ENCODE data around the gene BCAT1. TPM values are rescaled to one million over a fixed set of nuclear protein-coding genes. Genes with fewer than 3 reads are reported as not detected.
"Not testable (repeated sequence)": the region's sequence is repeated elsewhere in the genome, so short reads cannot be mapped to it uniquely, and the experiment has no call there.

BCAT1 gene
- total RNA-seq, 2 donors from 2014 or later, result 44.3 to 45.1 TPM

DNA sequence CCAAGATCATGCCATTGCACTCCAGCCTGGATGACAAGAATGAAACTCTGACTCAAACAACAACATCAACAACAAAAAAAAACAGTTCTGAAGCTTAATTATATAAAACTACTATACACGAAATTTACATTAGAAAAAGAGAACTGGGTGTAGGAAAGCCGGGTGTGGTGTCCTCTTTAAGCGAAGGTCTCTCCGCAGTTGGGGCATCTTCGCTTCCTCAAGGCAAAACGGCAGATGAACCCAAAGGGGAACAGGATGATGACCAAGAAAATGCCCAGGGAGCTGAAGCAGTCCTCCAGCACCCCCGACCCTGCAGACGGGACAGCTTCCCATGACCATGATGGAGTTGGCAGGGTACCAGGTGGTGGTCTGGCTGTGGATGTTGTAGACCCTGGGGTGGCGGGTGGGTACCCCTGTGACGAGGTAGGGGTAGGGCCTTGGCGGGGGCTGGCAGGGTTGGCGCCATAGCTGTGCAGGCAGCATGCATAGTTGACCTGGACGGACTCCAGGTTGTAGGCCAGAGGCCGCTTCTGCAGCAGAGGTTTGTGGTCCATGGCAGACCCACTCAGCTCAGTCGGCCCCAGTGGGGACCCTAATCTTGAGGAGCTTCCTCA lies 18.2 kb upstream of the BCAT1 start:
- DNase-seq (ENCODE audit: low spot score), result no peak
- intact Hi-C loops (cut with DNase I), result no loop called here

DNA sequence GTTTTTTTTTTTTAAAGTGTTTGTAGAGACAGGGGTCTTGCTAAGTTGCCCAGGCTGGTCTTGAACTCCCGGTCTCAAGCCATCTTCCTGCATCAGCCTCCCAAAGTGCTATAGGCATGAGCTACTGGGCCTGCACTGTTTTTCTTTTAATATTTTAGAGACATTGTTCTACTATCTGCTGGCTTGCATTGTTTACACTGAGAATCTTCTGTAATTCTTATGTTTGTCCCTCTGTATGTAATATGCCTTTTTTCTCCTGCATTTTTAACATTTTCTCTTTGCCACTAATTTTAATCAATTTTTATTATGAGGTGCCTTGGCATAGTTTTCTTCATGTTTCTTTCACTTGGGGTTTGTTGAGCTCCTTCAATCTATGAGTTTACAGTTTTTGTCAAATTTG lies 15.4 kb upstream of the BCAT1 start:
- no peak for DNase-seq (ENCODE audit: low spot score)
- intact Hi-C loops (cut with DNase I), result no loop called here

DNA sequence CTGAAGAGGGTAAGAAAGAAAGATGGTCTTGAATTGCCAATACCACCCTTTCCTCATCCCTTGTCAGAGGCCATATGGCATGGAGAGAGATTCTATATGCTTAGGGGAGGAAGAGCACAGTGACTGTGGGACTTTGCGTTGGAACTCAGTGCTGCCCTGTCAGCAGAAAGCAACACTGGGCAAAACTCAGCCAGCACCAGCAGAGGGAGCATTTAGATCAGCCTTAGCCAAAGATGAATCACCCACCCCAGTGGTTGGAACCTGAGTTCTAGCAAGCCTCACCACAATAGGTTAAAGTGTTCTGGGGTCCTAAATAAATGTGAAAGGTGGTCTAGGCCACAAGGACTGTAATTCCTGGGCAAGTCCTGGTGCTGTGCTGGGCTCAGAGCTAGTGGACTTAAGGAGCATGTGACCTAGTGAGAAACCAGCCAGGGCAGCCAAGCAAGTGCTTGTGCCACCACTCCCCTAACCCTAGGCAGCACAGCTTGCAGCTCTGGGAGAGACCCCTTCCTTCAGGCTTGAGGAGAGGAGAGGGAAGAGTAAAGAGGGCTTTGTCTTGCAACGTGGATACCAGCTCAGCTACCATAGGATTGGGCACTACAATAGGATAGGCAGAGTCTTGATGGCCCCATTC lies 11.4 kb upstream of the BCAT1 start:
- no peak for DNase-seq (ENCODE audit: low spot score)
- intact Hi-C loops (cut with DNase I), result no loop called here

- DNase-seq (ENCODE audit: low spot score); intact Hi-C loops (cut with DNase I): not testable (repeated sequence)
These were observed 7.5 kb upstream of the BCAT1 start for GRCh38 chr12:24956351-24956750.

DNA sequence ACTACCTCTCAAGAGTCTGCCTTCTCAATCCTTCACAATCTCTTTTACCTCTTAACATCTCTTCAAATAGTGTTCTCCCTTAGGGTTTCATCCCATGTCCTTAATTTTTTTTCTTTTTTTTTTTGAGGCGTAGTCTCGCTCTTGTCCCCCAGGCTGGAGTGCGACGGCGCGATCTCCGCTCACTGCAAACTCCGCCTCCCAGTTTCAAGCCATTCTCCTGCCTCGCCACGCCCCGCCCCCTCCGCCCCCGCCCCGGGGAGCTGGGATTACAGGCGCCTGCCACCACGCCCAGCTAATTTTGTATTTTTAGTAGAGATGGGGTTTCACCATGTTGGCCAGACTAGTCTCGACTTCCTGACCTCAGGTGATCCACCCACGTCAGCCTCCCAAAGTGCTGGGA lies 7.0 kb upstream of the BCAT1 start:
- intact Hi-C loops (cut with DNase I), result no loop called here
- no peak for DNase-seq (ENCODE audit: low spot score)

- DNase-seq (ENCODE audit: low spot score), result no peak
- intact Hi-C loops (cut with DNase I), result no loop called here
These were observed 6.5 kb upstream of the BCAT1 start for GRCh38 chr12:24955389-24955788.

GRCh38 chr12:24954261-24954660 lies 5.4 kb upstream of the BCAT1 start:
- intact Hi-C loops (cut with DNase I), result no loop called here
- no peak for DNase-seq (ENCODE audit: low spot score)

DNA sequence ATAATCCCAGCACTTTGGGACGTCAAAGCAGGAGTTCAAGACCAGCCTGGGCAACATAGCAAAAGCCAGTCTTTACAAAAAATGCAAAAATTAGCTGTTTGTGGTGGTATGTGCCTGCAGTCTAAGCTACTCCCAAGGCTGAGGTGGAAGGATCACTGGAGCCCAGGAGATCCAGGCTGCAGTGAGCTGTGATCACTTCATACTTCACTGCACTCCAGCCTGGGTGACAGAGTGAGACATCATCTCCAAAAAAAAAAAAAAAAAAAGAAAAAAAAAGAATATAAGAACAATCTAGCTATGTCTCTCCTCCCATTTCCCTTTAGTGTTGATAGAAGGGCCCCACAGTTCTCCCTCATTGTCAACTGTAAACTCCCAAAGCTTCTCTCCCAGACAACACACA lies 3.5 kb upstream of the BCAT1 start:
- no peak for DNase-seq (ENCODE audit: low spot score)
- intact Hi-C loops (cut with DNase I), result no loop called here

- intact Hi-C loops (cut with DNase I), result no loop called here
- no peak for DNase-seq (ENCODE audit: low spot score)
These were observed 1.4 kb upstream of the BCAT1 start for GRCh38 chr12:24950231-24950834.

DNA sequence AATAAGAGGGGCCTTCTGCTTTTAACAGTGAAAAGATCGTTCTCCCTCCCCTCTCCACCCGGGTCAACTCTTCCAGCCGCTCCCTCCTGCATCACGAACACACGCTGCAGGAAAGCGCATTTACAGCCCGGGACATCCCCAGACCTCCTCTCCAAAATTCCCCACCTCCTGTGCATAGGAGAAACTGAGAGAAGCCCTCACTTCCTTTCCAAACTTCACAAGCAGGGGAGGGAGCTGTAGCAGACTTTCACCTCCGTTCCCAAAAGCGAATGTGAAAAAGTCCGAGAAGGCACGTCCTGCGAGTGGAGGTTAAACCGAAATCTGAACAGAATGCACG lies 513 bp downstream of the BCAT1 start:
- intact Hi-C loops (cut with DNase I), result no loop called here
- no peak for DNase-seq (ENCODE audit: low spot score)

DNA sequence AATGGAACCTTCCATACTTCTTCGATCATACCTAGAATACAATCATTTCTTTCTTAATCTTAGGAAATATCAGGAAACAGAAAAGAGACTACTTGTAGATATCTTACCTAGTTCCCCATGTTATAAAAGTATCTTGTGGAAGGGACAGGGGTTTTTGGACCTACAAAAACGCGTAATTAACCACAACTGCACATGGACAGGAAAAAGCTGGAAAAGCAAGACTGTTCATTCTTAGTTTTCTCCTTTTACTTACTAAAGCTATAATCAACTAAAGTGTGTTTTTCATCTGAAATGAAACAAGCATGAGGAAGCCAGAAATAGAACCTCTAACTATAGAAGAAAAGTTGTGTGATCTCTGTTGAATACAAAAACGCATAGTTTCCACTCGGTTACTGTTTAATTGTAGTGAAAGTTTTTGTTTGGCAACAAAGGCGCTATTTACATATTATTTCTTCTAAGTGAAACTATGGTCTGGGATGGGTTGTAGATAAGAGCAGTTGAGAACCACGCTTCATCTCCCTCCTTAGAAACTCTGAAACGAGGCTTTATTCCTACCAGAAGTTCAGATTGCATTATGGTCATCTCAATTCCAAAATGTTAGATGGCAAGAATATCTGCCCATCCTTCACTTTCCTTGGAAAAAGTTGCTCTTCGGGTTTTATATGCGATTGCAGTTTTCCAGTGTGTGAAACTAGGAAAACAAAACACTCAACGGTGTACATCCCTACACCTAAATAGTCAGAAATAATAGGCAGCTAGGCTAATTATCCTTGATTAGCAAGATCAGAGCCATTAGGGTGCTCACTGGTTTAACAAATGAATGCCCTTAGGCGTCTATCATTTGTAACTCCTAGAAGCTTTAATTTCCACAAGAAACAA lies 1.1 kb downstream of the BCAT1 start:
- no peak for DNase-seq (ENCODE audit: low spot score)

GRCh38 chr12:24945845-24946244 lies 3.1 kb downstream of the BCAT1 start:
- intact Hi-C loops (cut with DNase I), result no loop called here

More for the DNA sequence above, 1.1 kb downstream of the BCAT1 start:
- intact Hi-C loops (cut with DNase I), result no loop called here

DNA sequence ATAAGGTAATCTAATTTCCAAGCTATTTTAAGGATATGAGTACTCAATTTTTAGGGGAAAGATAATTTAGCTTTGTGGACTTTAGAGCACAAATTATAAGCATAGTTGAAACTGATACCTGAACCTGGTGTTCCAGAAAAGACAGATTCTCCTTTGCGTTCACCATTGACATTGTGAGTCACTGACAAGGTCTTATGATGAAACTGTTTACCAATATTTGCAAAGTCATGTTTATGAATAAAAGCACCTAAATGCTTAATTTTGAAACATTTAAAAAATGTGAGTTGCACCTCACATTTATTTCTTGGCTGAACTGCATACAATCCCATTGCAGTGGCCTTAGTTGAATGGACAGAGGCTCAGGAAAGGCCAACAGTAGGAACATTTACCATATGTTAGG lies 3.9 kb downstream of the BCAT1 start:
- intact Hi-C loops (cut with DNase I), result no loop called here
- no peak for DNase-seq (ENCODE audit: low spot score)

More at GRCh38 chr12:24945845-24946244, 3.1 kb downstream of the BCAT1 start:
- DNase-seq (ENCODE audit: low spot score), result no peak

DNA sequence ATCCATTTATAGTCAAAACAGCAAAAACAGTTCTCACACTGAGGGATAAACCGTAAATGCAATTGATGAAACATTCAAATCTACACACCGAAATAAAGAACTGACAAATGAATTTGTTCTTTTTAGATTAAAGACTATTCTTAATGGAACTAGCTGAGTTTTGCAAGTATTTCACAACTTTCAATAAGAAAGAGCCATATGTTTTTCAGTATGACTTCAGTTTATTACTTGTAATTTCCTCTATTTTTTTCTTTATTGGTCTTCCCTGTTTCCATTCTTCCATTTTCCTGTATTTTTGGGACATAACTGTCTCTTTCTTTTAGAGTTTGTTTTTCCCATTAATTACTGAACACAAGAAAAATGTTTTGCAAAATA lies 4.3 kb downstream of the BCAT1 start:
- intact Hi-C loops (cut with DNase I), result no loop called here
- no peak for DNase-seq (ENCODE audit: low spot score)

- DNase-seq (ENCODE audit: low spot score), result no peak
- intact Hi-C loops (cut with DNase I), result no loop called here
These were observed 4.8 kb downstream of the BCAT1 start for GRCh38 chr12:24943947-24944600.

- no peak for DNase-seq (ENCODE audit: low spot score)
- intact Hi-C loops (cut with DNase I), result no loop called here
These were observed 8.7 kb downstream of the BCAT1 start for GRCh38 chr12:24940157-24940556.

- intact Hi-C loops (cut with DNase I); DNase-seq (ENCODE audit: low spot score): not testable (repeated sequence)
These were observed 9.3 kb downstream of the BCAT1 start for GRCh38 chr12:24939551-24939950.

DNA sequence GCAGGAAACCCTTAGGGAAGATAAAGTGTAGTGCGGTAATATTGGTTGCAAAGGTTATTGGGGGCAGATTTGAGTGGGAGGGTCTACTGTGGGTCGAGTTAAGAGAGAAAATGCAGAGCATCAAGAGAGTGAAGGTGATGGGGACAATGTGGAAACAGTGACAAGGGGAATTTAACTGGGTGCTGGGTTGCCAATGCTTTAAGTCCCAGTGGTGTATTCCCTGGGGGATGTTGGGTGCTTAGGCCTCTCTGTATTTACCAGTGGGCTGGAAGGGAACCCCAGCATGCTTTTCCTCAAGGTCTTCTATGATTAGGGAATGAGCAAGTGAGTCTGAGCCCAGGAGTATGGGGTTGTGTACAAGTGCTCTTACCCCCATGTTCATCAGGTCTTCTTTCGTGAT lies 10.6 kb downstream of the BCAT1 start:
- intact Hi-C loops (cut with DNase I), result no loop called here
- DNase-seq (ENCODE audit: low spot score), result no peak

GRCh38 chr12:24937553-24938244 lies 11.2 kb downstream of the BCAT1 start:
- no peak for DNase-seq (ENCODE audit: low spot score)
- intact Hi-C loops (cut with DNase I), result no loop called here

All from posterior vena cava (tissue), 2 donors.